ENCODE data around the gene LRRFIP1.

LRRFIP1 gene

GRCh38 chr2:237798236-237799059, 171.1 kb downstream of the LRRFIP1 start, which contains the start of gene RBM44:
RBM44 (plus strand) TSS chr2:237798779; CDS start chr2:237813610, 14,831 bp downstream.
- DNase-seq = no peak

- no peak for DNase-seq
Measured at GRCh38 chr2:237799060-237799428, 171.7 kb downstream of the LRRFIP1 start.

- DNase-seq = no peak
Measured at GRCh38 chr2:237801466-237801865, 174.1 kb downstream of the LRRFIP1 start.

GRCh38 chr2:237806334-237806733, 178.9 kb downstream of the LRRFIP1 start:
- no peak for DNase-seq

- DNase-seq = no peak
Measured at GRCh38 chr2:237815637-237816036, 188.2 kb downstream of the LRRFIP1 start.

- no peak for DNase-seq
Measured at GRCh38 chr2:237816531-237816930, 189.1 kb downstream of the LRRFIP1 start.

GRCh38 chr2:237818066-237818473, 190.7 kb downstream of the LRRFIP1 start:
- DNase-seq = no peak

- no peak for DNase-seq
Measured at GRCh38 chr2:237819231-237819630, 191.8 kb downstream of the LRRFIP1 start.

- no peak for DNase-seq
Measured at GRCh38 chr2:237820421-237820820, 193.0 kb downstream of the LRRFIP1 start.

- DNase-seq = no peak
Measured at GRCh38 chr2:237823544-237823943, 196.2 kb downstream of the LRRFIP1 start.

- DNase-seq = no peak
Measured at GRCh38 chr2:237824085-237824484, 196.7 kb downstream of the LRRFIP1 start.

GRCh38 chr2:237827421-237827987, 200.1 kb downstream of the LRRFIP1 start:
- no peak for DNase-seq
